Liver (tissue), 9 donors: ENCODE measurements around the gene SPAG16. TPM values are rescaled to one million over a fixed set of nuclear protein-coding genes. Genes with fewer than 3 reads are reported as not detected.

Source experiments
- DNase-seq: peaks from one replicate; pipeline ENCODE4 v3.0.0-alpha.2; 2017; ENCODE audit warnings: low spot score
- H3K27ac ChIP-seq, 2 donors: one replicate each; pipeline ENCODE4 v1.7.0; 2013; ENCODE audit warnings: inconsistent platforms in 2 of 2, low read length in 2 of 2, control low read depth in 1 of 2, low read depth in 1 of 2, mild to moderate bottlenecking in 1 of 2
- H3K27me3 ChIP-seq, 4 donors: one replicate each; pipeline versions ENCODE4 v1.6.1 to v1.7.0; 2013; ENCODE audit warnings: low read length in 3 of 4, inconsistent platforms in 1 of 4, mild to moderate bottlenecking in 1 of 4, moderate library complexity in 1 of 4; ENCODE audit not compliant: control insufficient read depth in 4 of 4, insufficient read depth in 4 of 4
- H3K36me3 ChIP-seq, 4 donors: one replicate each; pipeline versions ENCODE4 v1.6.1 to v1.7.0; 2013; ENCODE audit warnings: low read length in 3 of 4, mild to moderate bottlenecking in 3 of 4, low read depth in 1 of 4, moderate library complexity in 1 of 4; ENCODE audit not compliant: control insufficient read depth in 4 of 4, insufficient read depth in 3 of 4
- H3K4me1 ChIP-seq, 4 donors: one replicate each; pipeline versions ENCODE4 v1.6.1 to v1.7.0; 2013; ENCODE audit warnings: low read length in 3 of 4, mild to moderate bottlenecking in 3 of 4, moderate library complexity in 1 of 4; ENCODE audit not compliant: control insufficient read depth in 4 of 4, insufficient read depth in 4 of 4
- H3K4me3 ChIP-seq, 3 donors: one replicate each; pipeline versions ENCODE4 v1.6.1 to v1.7.0; 2013; ENCODE audit warnings: low read length in 3 of 3, control low read depth in 1 of 3, low read depth in 1 of 3, mild to moderate bottlenecking in 1 of 3
- H3K9ac ChIP-seq, 2 donors: one replicate each; pipeline ENCODE4 v1.7.0; 2013; ENCODE audit warnings: low read length in 2 of 2, mild to moderate bottlenecking in 2 of 2, moderate library complexity in 2 of 2, control low read depth in 1 of 2, low read depth in 1 of 2
- H3K9me3 ChIP-seq, 4 donors: one replicate each; pipeline versions ENCODE4 v1.6.1 to v1.7.0; 2013; ENCODE audit warnings: low read length in 3 of 4; ENCODE audit not compliant: control insufficient read depth in 4 of 4
- EGR1 ChIP-seq, 2 donors: IDR thresholded peaks; 2 replicates each; pipeline ENCODE4 v1.6.1; 2016 to 2018; ENCODE audit warnings: antibody characterized with exemption in 2 of 2, low read depth in 2 of 2
- FOXA1 ChIP-seq: IDR thresholded peaks from 2 replicates; pipeline ENCODE4 v1.6.1; 2016; ENCODE audit warnings: antibody characterized with exemption
- FOXA2 ChIP-seq: IDR thresholded peaks from 2 replicates; pipeline ENCODE4 v1.6.1; 2016; ENCODE audit warnings: antibody characterized with exemption
- HNF4A ChIP-seq, 2 donors: conservative IDR thresholded peaks; 2 replicates each; pipeline ENCODE4 v1.6.1; 2016; ENCODE audit warnings: antibody characterized with exemption in 2 of 2, mild to moderate bottlenecking in 2 of 2
- HNF4G ChIP-seq: IDR thresholded peaks from 2 replicates; pipeline ENCODE4 v1.6.1; 2016; ENCODE audit warnings: antibody characterized with exemption
- JUND ChIP-seq, 2 donors: IDR thresholded peaks; 2 replicates each; pipeline ENCODE4 v1.6.1; 2016; ENCODE audit warnings: antibody characterized with exemption in 2 of 2
- NR2F2 ChIP-seq: IDR thresholded peaks from 2 replicates; pipeline ENCODE4 v1.6.1; 2016; ENCODE audit warnings: antibody characterized with exemption
- RAD21 ChIP-seq, 2 donors: IDR thresholded peaks; 2 replicates each; pipeline ENCODE4 v1.6.1; 2016; ENCODE audit warnings: antibody characterized with exemption in 2 of 2, mild to moderate bottlenecking in 2 of 2
- SP1 ChIP-seq: IDR thresholded peaks from 2 replicates; pipeline ENCODE4 v1.6.1; 2018; ENCODE audit warnings: antibody characterized with exemption, mild to moderate bottlenecking
- TAF1 ChIP-seq: conservative IDR thresholded peaks from 2 replicates; pipeline ENCODE4 v1.6.1; 2016; ENCODE audit warnings: antibody characterized with exemption, mild to moderate bottlenecking
- YY1 ChIP-seq: IDR thresholded peaks from 2 replicates; pipeline ENCODE4 v1.6.1; 2016; ENCODE audit warnings: antibody characterized with exemption, mild to moderate bottlenecking
- WGBS: extraction: QIAGEN DNeasy Blood & Tissue Kit; methylation state at CpG from one replicate; pipeline ENCODE4 v1.1.7; 2013; 5-methylcytosine and 5-hydroxymethylcytosine counted together
- polyA plus RNA-seq, 2 donors: library from polyadenylated mRNA; stranded (reverse) in 1 of 2; unstranded in 1 of 2; fragments of 200-250 nt in 1 of 2; fragments of >200 nt in 1 of 2; fragmentation: Nextera tagmentation in 1 of 2; extraction: Ambion mirVana in 1 of 2; gene quantifications; one replicate each; pipeline versions ENCODE4 v1.2.1 to v1.2.3, GENCODE V29; 2013 to 2015
- total RNA-seq, 2 donors: library from RNA; depleted of rRNA; stranded (reverse); fragments of >200 nt; gene quantifications; one replicate each; pipeline ENCODE4 v1.2.3, GENCODE V29; 2014
- TF ChIP-seq, protein P1 (sequence below): IDR thresholded peaks from 2 replicates; pipeline ENCODE4 v1.6.1; 2016; ENCODE audit warnings: antibody characterized with exemption
- TF ChIP-seq, protein P2 (sequence below): IDR thresholded peaks from 2 replicates; pipeline ENCODE4 v1.6.1; 2016; ENCODE audit warnings: antibody characterized with exemption
- TF ChIP-seq, protein P3 (sequence below): IDR thresholded peaks from 2 replicates; pipeline ENCODE4 v1.6.1; 2016; ENCODE audit warnings: antibody characterized with exemption, mild to moderate bottlenecking
- TF ChIP-seq, protein P4 (sequence below): IDR thresholded peaks from 2 replicates; pipeline ENCODE4 v1.6.1; 2016; ENCODE audit warnings: antibody characterized with exemption
- donor health status: healthy.
- donor health status: healthy.
- donor health status: healthy.
- donor health status: healthy.
- donor health status: healthy.

The SPAG16 gene
- total and polyA plus RNA-seq, 4 donors = 6.4 to 12.7 (median 11.4) TPM

DNA sequence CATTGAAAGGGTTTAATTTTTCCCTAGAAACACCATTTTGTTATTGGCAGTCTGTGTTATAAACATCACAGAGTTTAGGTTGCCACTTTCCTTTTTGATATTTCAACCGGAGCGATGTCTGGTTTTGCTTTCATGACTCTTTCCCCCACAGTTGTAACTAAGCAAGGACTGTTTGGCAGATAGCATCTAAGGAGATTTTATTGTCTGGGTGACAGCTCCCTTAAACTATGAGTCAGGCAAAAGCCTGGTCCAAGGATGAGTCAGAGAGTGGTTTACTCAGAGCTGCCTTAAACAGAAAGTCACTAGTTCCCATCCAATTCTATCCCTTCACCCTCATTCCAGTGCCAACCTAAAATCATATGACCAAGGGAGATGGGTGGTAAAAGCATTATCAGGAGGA is 785.0 kb downstream of the SPAG16 start:
- H3K9me3 ChIP-seq = peaks cover 0 to 1% (median 0%) of the 10 kb centered on the region in 4 donors
- TF ChIP-seq TAF1 (no peak), HNF4A (conservative IDR thresholded peaks at IDR 0.05) (no peak), FOXA2 (no peak), RAD21 (IDR thresholded peaks at IDR 0.05) (no peak), YY1 (no peak), HNF4G (no peak), SP1 (no peak), JUND (IDR thresholded peaks at IDR 0.05) (no peak)
- TF ChIP-seq, protein P1, sequence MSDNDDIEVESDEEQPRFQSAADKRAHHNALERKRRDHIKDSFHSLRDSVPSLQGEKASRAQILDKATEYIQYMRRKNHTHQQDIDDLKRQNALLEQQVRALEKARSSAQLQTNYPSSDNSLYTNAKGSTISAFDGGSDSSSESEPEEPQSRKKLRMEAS = no peak
- TF ChIP-seq, protein P2, sequence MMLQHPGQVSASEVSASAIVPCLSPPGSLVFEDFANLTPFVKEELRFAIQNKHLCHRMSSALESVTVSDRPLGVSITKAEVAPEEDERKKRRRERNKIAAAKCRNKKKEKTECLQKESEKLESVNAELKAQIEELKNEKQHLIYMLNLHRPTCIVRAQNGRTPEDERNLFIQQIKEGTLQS = no peak
- TF ChIP-seq, protein P3, sequence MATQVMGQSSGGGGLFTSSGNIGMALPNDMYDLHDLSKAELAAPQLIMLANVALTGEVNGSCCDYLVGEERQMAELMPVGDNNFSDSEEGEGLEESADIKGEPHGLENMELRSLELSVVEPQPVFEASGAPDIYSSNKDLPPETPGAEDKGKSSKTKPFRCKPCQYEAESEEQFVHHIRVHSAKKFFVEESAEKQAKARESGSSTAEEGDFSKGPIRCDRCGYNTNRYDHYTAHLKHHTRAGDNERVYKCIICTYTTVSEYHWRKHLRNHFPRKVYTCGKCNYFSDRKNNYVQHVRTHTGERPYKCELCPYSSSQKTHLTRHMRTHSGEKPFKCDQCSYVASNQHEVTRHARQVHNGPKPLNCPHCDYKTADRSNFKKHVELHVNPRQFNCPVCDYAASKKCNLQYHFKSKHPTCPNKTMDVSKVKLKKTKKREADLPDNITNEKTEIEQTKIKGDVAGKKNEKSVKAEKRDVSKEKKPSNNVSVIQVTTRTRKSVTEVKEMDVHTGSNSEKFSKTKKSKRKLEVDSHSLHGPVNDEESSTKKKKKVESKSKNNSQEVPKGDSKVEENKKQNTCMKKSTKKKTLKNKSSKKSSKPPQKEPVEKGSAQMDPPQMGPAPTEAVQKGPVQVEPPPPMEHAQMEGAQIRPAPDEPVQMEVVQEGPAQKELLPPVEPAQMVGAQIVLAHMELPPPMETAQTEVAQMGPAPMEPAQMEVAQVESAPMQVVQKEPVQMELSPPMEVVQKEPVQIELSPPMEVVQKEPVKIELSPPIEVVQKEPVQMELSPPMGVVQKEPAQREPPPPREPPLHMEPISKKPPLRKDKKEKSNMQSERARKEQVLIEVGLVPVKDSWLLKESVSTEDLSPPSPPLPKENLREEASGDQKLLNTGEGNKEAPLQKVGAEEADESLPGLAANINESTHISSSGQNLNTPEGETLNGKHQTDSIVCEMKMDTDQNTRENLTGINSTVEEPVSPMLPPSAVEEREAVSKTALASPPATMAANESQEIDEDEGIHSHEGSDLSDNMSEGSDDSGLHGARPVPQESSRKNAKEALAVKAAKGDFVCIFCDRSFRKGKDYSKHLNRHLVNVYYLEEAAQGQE = no peak
- TF ChIP-seq, protein P4, sequence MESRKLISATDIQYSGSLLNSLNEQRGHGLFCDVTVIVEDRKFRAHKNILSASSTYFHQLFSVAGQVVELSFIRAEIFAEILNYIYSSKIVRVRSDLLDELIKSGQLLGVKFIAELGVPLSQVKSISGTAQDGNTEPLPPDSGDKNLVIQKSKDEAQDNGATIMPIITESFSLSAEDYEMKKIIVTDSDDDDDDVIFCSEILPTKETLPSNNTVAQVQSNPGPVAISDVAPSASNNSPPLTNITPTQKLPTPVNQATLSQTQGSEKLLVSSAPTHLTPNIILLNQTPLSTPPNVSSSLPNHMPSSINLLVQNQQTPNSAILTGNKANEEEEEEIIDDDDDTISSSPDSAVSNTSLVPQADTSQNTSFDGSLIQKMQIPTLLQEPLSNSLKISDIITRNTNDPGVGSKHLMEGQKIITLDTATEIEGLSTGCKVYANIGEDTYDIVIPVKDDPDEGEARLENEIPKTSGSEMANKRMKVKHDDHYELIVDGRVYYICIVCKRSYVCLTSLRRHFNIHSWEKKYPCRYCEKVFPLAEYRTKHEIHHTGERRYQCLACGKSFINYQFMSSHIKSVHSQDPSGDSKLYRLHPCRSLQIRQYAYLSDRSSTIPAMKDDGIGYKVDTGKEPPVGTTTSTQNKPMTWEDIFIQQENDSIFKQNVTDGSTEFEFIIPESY = no peak
- H3K9ac ChIP-seq = no peak overlapping the region
- H3K27ac ChIP-seq = no peak overlapping the region
- H3K36me3 ChIP-seq = no peaks in the 10 kb centered on the region
- H3K4me3 ChIP-seq = no peak overlapping the region
- 68% methylated on average over 2 of the region's 2 CpGs for WGBS
- no peak for DNase-seq
- H3K4me1 ChIP-seq = no peaks in the 10 kb centered on the region
- H3K27me3 ChIP-seq = no peaks in the 10 kb centered on the region

DNA sequence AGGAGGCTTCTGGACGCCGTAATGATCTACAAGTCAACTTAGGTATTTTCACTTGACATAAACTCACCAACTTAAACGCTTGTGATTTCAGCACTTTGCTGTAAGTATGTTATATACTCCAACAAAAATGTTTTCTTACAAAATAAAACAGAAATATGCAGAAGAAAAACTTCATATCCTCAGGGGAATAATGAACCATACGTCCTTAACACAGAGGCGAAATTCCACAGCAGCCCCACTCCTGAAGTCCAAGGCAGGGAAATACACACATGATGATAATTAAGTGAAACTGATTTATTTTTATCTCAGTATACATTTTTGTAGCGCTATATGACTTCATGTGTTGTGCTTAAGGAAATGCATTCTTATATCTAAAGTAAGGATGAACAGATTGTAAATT is 791.2 kb downstream of the SPAG16 start:
- Histone ChIP-seq H3K9ac (no peak overlapping the region), H3K27me3 (no peaks in the 10 kb centered on the region), H3K9me3 (peaks cover 0 to 1% (median 0%) of the 10 kb centered on the region in 4 donors), H3K4me3 (no peak overlapping the region), H3K27ac (no peak overlapping the region), H3K4me1 (no peaks in the 10 kb centered on the region), H3K36me3 (no peaks in the 10 kb centered on the region)
- no peak for DNase-seq
- WGBS = 83% methylated on average over 6 of the region's 6 CpGs
- no peak for TF ChIP-seq EGR1 (IDR thresholded peaks at IDR 0.05; ENCODE audit: low read depth in 2 of 2)
- no peak for TF ChIP-seq NR2F2
- TF ChIP-seq, protein P2 = no peak
- TF ChIP-seq, protein P4 = no peak
- TF ChIP-seq, protein P3 = no peak
- no peak for TF ChIP-seq HNF4G
- TF ChIP-seq FOXA1 = no peak
